ENCODE results near the gene ASB10. TPM values are rescaled to one million over a fixed set of nuclear protein-coding genes. Genes with fewer than 3 reads are reported as not detected.

Gene ASB10
- total RNA-seq, 1 donor from 2014 or later = not detected

- no peak overlapping the region for H3K4me3 Mint-ChIP-seq (ENCODE audit: unreplicated experiment)
- H3K9me3 Mint-ChIP-seq (ENCODE audit: unreplicated experiment) = no peaks in the 10 kb centered on the region
- H3K36me3 Mint-ChIP-seq (ENCODE audit: low read depth, unreplicated experiment) = no peaks in the 10 kb centered on the region
- no peak overlapping the region for H3K27ac Mint-ChIP-seq (ENCODE audit: unreplicated experiment)
- H3K4me1 Mint-ChIP-seq (ENCODE audit: unreplicated experiment) = no peaks in the 10 kb centered on the region
- no peak for TF ChIP-seq CTCF (IDR thresholded peaks at IDR 0.05; ENCODE audit: unreplicated experiment)
- DNase-seq (ENCODE audit: low spot score) = no peak
- peaks cover 5% of the 10 kb centered on the region for H3K27me3 Mint-ChIP-seq (ENCODE audit: unreplicated experiment)
Observed at GRCh38 chr7:151202836-151203235, 15.8 kb upstream of the ASB10 start.

GRCh38 chr7:151201751-151202150, 14.7 kb upstream of the ASB10 start:
- no peaks in the 10 kb centered on the region for H3K9me3 Mint-ChIP-seq (ENCODE audit: unreplicated experiment)
- H3K36me3 Mint-ChIP-seq (ENCODE audit: low read depth, unreplicated experiment) = no peaks in the 10 kb centered on the region

GRCh38 chr7:151201344-151201743, 14.3 kb upstream of the ASB10 start:
- TF ChIP-seq CTCF (IDR thresholded peaks at IDR 0.05; ENCODE audit: unreplicated experiment) = no peak
- no peaks in the 10 kb centered on the region for H3K9me3 Mint-ChIP-seq (ENCODE audit: unreplicated experiment)
- H3K4me1 Mint-ChIP-seq (ENCODE audit: unreplicated experiment) = no peaks in the 10 kb centered on the region
- no peaks in the 10 kb centered on the region for H3K36me3 Mint-ChIP-seq (ENCODE audit: low read depth, unreplicated experiment)
- no peak overlapping the region for H3K4me3 Mint-ChIP-seq (ENCODE audit: unreplicated experiment)
- H3K27ac Mint-ChIP-seq (ENCODE audit: unreplicated experiment) = no peak overlapping the region
- H3K27me3 Mint-ChIP-seq (ENCODE audit: unreplicated experiment) = peaks cover 5% of the 10 kb centered on the region
- DNase-seq (ENCODE audit: low spot score) = no peak

More at GRCh38 chr7:151201751-151202150, 14.7 kb upstream of the ASB10 start:
- DNase-seq (ENCODE audit: low spot score) = no peak
- Mint-ChIP-seq H3K4me3 (ENCODE audit: unreplicated experiment) (no peak overlapping the region), H3K27me3 (ENCODE audit: unreplicated experiment) (peaks cover 5% of the 10 kb centered on the region), H3K4me1 (ENCODE audit: unreplicated experiment) (no peaks in the 10 kb centered on the region), H3K27ac (ENCODE audit: unreplicated experiment) (no peak overlapping the region)
- no peak for TF ChIP-seq CTCF (IDR thresholded peaks at IDR 0.05; ENCODE audit: unreplicated experiment)

- H3K4me1 Mint-ChIP-seq (ENCODE audit: unreplicated experiment) = peaks cover 6% of the 10 kb centered on the region
- peaks cover 4% of the 10 kb centered on the region for H3K27me3 Mint-ChIP-seq (ENCODE audit: unreplicated experiment)
- TF ChIP-seq CTCF (IDR thresholded peaks at IDR 0.05; ENCODE audit: unreplicated experiment) = no peak
- H3K4me3 Mint-ChIP-seq (ENCODE audit: unreplicated experiment) = no peak overlapping the region
- H3K27ac Mint-ChIP-seq (ENCODE audit: unreplicated experiment) = no peak overlapping the region
- H3K9me3 Mint-ChIP-seq (ENCODE audit: unreplicated experiment) = no peaks in the 10 kb centered on the region
- no peak for DNase-seq (ENCODE audit: low spot score)
- H3K36me3 Mint-ChIP-seq (ENCODE audit: low read depth, unreplicated experiment) = no peaks in the 10 kb centered on the region
Observed at GRCh38 chr7:151198945-151199848, 12.1 kb upstream of the ASB10 start.

- H3K27me3 Mint-ChIP-seq (ENCODE audit: unreplicated experiment) = peaks cover 4% of the 10 kb centered on the region
- no peak for TF ChIP-seq CTCF (IDR thresholded peaks at IDR 0.05; ENCODE audit: unreplicated experiment)
- H3K9me3 Mint-ChIP-seq (ENCODE audit: unreplicated experiment) = no peaks in the 10 kb centered on the region
- H3K4me1 Mint-ChIP-seq (ENCODE audit: unreplicated experiment) = peaks cover 6% of the 10 kb centered on the region
- H3K27ac Mint-ChIP-seq (ENCODE audit: unreplicated experiment) = no peak overlapping the region
- no peak for DNase-seq (ENCODE audit: low spot score)
- H3K4me3 Mint-ChIP-seq (ENCODE audit: unreplicated experiment) = no peak overlapping the region
- no peaks in the 10 kb centered on the region for H3K36me3 Mint-ChIP-seq (ENCODE audit: low read depth, unreplicated experiment)
Observed at GRCh38 chr7:151197932-151198331, 10.9 kb upstream of the ASB10 start.
